ENCODE measurements around the gene ING2. TPM values are rescaled to one million over a fixed set of nuclear protein-coding genes. Genes with fewer than 3 reads are reported as not detected.
"Not testable (repeated sequence)": the region's sequence is repeated elsewhere in the genome, so short reads cannot be mapped to it uniquely, and the experiment has no call there.

The ING2 gene
- 10 to 100 TPM in 1 of 4 donors, 1 to 10 TPM in 3; 8.6 to 13.3 (median 9.3) TPM for total RNA-seq
- 10 to 100 TPM; 11.1 to 29.8 (median 27.6) TPM for polyA plus RNA-seq

GRCh38 chr4:183504930-183505610 is at the start of gene ING2:
ING2 (plus strand) TSS chr4:183505058; CDS start chr4:183505196, 138 bp downstream.
- H3K9me3 ChIP-seq = no peaks in the 10 kb centered on the region
- peaks cover 0 to under 1% (median 0%) of the 10 kb centered on the region in 4 donors for H3K36me3 ChIP-seq
- intact Hi-C loops (cut with DNase I) = loop anchor here (1.0 to 10.0 kb wide), 6 partner anchors 33 to 1640 kb away; partner anchors contain the start of genes DCTD, IRF2, RWDD4 and SLC25A4
- peaks cover 0 to 19% (median 14%) of the 10 kb centered on the region in 4 donors for H3K4me1 ChIP-seq
- TF ChIP-seq POLR2AphosphoS5 (IDR thresholded peaks at IDR 0.05) (no peak), EP300 (IDR thresholded peaks at IDR 0.05) (no peak), POLR2A (IDR thresholded peaks at IDR 0.05) (no peak)
- TF ChIP-seq, protein P1, sequence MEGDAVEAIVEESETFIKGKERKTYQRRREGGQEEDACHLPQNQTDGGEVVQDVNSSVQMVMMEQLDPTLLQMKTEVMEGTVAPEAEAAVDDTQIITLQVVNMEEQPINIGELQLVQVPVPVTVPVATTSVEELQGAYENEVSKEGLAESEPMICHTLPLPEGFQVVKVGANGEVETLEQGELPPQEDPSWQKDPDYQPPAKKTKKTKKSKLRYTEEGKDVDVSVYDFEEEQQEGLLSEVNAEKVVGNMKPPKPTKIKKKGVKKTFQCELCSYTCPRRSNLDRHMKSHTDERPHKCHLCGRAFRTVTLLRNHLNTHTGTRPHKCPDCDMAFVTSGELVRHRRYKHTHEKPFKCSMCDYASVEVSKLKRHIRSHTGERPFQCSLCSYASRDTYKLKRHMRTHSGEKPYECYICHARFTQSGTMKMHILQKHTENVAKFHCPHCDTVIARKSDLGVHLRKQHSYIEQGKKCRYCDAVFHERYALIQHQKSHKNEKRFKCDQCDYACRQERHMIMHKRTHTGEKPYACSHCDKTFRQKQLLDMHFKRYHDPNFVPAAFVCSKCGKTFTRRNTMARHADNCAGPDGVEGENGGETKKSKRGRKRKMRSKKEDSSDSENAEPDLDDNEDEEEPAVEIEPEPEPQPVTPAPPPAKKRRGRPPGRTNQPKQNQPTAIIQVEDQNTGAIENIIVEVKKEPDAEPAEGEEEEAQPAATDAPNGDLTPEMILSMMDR (IDR thresholded peaks at IDR 0.05) = no peak
- H3K27me3 ChIP-seq = no peaks in the 10 kb centered on the region
- WGBS, 2 donors = 0% methylated on average over 68 of the region's 68 CpGs
- no peak for DNase-seq
- H3K4me3 ChIP-seq = peak within 1 kb of the TSS; percentile 73 to 96 (median 92)
- peak within 1 kb of the TSS; percentile 96 to 98 (median 97) for H3K27ac ChIP-seq

- Histone ChIP-seq H3K27ac (no peak overlapping the region), H3K4me3 (no peak overlapping the region), H3K9me3 (no peaks in the 10 kb centered on the region), H3K4me1 (no peaks in the 10 kb centered on the region), H3K36me3 (peaks cover 0 to 26% (median 0%) of the 10 kb centered on the region in 4 donors), H3K27me3 (no peaks in the 10 kb centered on the region)
- no peak for DNase-seq
- TF ChIP-seq POLR2A (IDR thresholded peaks at IDR 0.05) = no peak
- TF ChIP-seq, protein P1 (IDR thresholded peaks at IDR 0.05) = no peak
- no peak for TF ChIP-seq POLR2AphosphoS5 (IDR thresholded peaks at IDR 0.05)
- no peak for TF ChIP-seq EP300 (IDR thresholded peaks at IDR 0.05)
- intact Hi-C loops (cut with DNase I) = no loop called here
- WGBS, 2 donors = 74 to 89% methylated on average over 7 of the region's 7 CpGs
Measured at GRCh38 chr4:183455431-183456195, 49.2 kb upstream of the ING2 start.

- DNase-seq = no peak
- no peak overlapping the region for H3K4me3 ChIP-seq
- H3K27ac ChIP-seq = no peak overlapping the region
- WGBS, 2 donors = 79 to 88% methylated on average over 5 of the region's 5 CpGs
- no peaks in the 10 kb centered on the region for H3K9me3 ChIP-seq
- intact Hi-C loops (cut with DNase I) = no loop called here
- peaks cover 0 to 5% (median 0%) of the 10 kb centered on the region in 4 donors for H3K36me3 ChIP-seq
- no peaks in the 10 kb centered on the region for H3K27me3 ChIP-seq
- H3K4me1 ChIP-seq = no peaks in the 10 kb centered on the region
- TF ChIP-seq POLR2A (IDR thresholded peaks at IDR 0.05) (no peak), EP300 (IDR thresholded peaks at IDR 0.05) (no peak), POLR2AphosphoS5 (IDR thresholded peaks at IDR 0.05) (no peak)
- TF ChIP-seq, protein P1 (IDR thresholded peaks at IDR 0.05) = no peak
Measured at GRCh38 chr4:183458005-183458404, 46.9 kb upstream of the ING2 start.

- H3K27ac ChIP-seq; H3K4me3 ChIP-seq; H3K36me3 ChIP-seq; H3K4me1 ChIP-seq; DNase-seq; H3K27me3 ChIP-seq; intact Hi-C loops (cut with DNase I); H3K9me3 ChIP-seq: not testable (repeated sequence)
- 61 to 90% methylated on average over 8 to 11 of the region's 11 CpGs for WGBS, 2 donors
Measured at GRCh38 chr4:183463903-183464619, 40.8 kb upstream of the ING2 start.

DNA sequence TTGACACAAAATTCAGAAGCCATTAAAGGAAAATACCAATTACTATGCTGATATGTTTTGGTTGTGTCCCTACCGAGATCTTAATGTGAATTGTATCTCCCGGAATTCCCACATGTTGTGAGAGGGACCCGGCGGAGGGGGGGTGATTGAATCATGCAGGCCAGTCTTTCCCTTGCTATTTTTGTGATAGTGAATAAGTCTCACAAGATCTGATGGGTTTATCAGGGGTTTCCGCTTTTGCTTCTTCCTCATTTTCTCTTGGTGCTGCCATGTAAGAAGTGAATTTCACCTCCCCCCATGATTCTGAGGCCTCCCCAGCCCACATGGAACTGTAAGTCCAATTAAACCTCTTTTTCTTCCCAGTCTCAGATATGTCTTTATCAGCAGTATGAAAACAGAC is 39.0 kb upstream of the ING2 start:
- H3K27me3 ChIP-seq; intact Hi-C loops (cut with DNase I); H3K36me3 ChIP-seq; H3K4me3 ChIP-seq; DNase-seq; H3K4me1 ChIP-seq; H3K27ac ChIP-seq; H3K9me3 ChIP-seq: not testable (repeated sequence)
- WGBS, 2 donors = 58 to 80% methylated on average over 5 of the region's 5 CpGs

Data from sigmoid colon (tissue), 7 donors.